OCI-LY3 (cell line): ENCODE measurements around the gene EXOC4.

Experiments used
- H2AFZ ChIP-seq: fragments of 200-600, 300-600 bp; shearing (Covaris generic); 2 replicates; pipeline ENCODE4 v1.6.0; 2014; ENCODE audit warnings: antibody characterized with exemption, low read depth, low read length
- H3K27ac ChIP-seq: fragments of 200-600, 300-600 bp; sonication (generic); 2 replicates; pipeline ENCODE4 v1.5.1; 2014; ENCODE audit warnings: mild to moderate bottlenecking, low read length, moderate library complexity, mixed read lengths
- H3K27me3 ChIP-seq: fragments of 200-600, 300-600 bp; sonication (generic); 2 replicates; pipeline ENCODE4 v1.6.1; 2014; ENCODE audit warnings: low read depth, low read length, mixed read lengths
- H3K36me3 ChIP-seq: fragments of 200-600, 300-600 bp; sonication (generic); replicated peaks from 2 replicates; pipeline ENCODE3; 2014; ENCODE audit warnings: low read depth, low read length, mixed read lengths
- H3K4me1 ChIP-seq: fragments of 300-600, 200-600 bp; sonication (generic); 2 replicates; pipeline ENCODE4 v1.6.1; 2014; ENCODE audit warnings: low read length, mixed read lengths
- H3K4me2 ChIP-seq: fragments of 200-600, 300-600 bp; sonication (generic); 2 replicates; pipeline ENCODE4 v1.6.1; 2014; ENCODE audit warnings: low read length, mixed read lengths
- H3K4me3 ChIP-seq: fragments of 300-600, 200-600 bp; sonication (generic); 2 replicates; pipeline ENCODE4 v1.5.1; 2014; ENCODE audit warnings: antibody characterized with exemption, mild to moderate bottlenecking, low read length, moderate library complexity
- H3K79me2 ChIP-seq: fragments of 300-600, 200-600 bp; shearing (Covaris generic); 2 replicates; pipeline ENCODE4 v1.6.1; 2014; ENCODE audit warnings: mild to moderate bottlenecking, low read length, mixed read lengths
- H3K9ac ChIP-seq: fragments of 300-600, 200-600 bp; shearing (Covaris generic); 2 replicates; pipeline ENCODE4 v1.6.0; 2014; ENCODE audit warnings: mild to moderate bottlenecking, low read length, moderate library complexity
- H3K9me3 ChIP-seq: fragments of 200-600, 300-600 bp; shearing (Covaris generic); 2 replicates; pipeline ENCODE4 v1.6.1; 2014; ENCODE audit warnings: low read length, mixed read lengths; ENCODE audit not compliant: insufficient read depth
- H4K20me1 ChIP-seq: fragments of 200-600, 300-600 bp; sonication (generic); 2 replicates; pipeline ENCODE4 v1.6.1; 2016; ENCODE audit warnings: low read length, mixed read lengths; ENCODE audit not compliant: insufficient read depth
- EZH2phosphoT487 ChIP-seq: fragments of 200-600 bp; shearing (Covaris generic); IDR thresholded peaks from 2 replicates; pipeline ENCODE4 v1.6.1; 2018; ENCODE audit warnings: antibody characterized with exemption, mixed run types, low read depth
- TF ChIP-seq, protein P1 (sequence below): fragments of 200-600, 300-600 bp; sonication (generic); IDR thresholded peaks from 2 replicates; pipeline ENCODE4 v1.5.1; 2014; ENCODE audit warnings: antibody characterized with exemption, low read length, low read depth

EXOC4 gene

DNA sequence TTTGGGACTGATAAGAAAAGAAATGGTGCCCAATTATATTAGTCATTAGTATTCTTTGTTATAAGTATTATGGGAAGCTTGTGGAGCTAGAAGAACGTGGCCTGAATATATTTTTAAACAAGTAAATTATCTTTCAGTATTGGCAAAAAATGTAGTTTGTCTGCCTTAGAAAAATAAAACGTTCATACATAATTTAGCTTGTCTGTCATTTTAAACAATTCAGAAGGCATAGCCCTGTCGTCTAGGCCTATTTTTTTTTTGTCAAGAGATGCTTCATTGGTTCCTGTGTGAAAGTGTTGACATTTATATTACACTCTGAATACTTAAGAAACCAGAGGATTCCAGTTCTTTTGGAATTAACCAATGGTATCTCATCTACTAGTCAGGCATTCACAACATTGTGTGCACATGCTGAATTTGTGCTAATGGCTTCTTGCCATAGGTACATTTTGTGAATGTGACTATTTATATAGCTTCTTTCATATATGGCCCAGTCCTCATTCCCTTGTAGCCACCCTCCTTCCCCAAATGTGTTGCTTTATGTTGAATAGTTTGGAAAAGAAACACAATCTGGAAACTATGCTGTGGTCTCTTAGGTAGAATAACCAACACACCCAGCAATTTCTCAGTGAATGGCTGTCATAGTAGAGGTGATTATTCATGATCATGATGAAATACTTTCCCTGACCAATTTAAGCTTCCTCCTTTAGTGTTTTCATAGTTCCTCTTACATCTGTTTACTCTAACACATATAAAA lies 435.8 kb downstream of the EXOC4 start:
- TF ChIP-seq EZH2phosphoT487: no peak
- TF ChIP-seq, protein P1, sequence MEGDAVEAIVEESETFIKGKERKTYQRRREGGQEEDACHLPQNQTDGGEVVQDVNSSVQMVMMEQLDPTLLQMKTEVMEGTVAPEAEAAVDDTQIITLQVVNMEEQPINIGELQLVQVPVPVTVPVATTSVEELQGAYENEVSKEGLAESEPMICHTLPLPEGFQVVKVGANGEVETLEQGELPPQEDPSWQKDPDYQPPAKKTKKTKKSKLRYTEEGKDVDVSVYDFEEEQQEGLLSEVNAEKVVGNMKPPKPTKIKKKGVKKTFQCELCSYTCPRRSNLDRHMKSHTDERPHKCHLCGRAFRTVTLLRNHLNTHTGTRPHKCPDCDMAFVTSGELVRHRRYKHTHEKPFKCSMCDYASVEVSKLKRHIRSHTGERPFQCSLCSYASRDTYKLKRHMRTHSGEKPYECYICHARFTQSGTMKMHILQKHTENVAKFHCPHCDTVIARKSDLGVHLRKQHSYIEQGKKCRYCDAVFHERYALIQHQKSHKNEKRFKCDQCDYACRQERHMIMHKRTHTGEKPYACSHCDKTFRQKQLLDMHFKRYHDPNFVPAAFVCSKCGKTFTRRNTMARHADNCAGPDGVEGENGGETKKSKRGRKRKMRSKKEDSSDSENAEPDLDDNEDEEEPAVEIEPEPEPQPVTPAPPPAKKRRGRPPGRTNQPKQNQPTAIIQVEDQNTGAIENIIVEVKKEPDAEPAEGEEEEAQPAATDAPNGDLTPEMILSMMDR: no peak
- Histone ChIP-seq H4K20me1 (no peaks in the 10 kb centered on the region), H3K4me2 (peak overlapping the region; percentile 23), H3K79me2 (no peaks in the 10 kb centered on the region), H3K27ac (no peak overlapping the region), H3K9ac (no peak overlapping the region), H3K4me1 (peaks cover 16% of the 10 kb centered on the region), H3K27me3 (no peaks in the 10 kb centered on the region), H3K36me3 (no peaks in the 10 kb centered on the region), H2AFZ (no peak overlapping the region), H3K9me3 (no peaks in the 10 kb centered on the region), H3K4me3 (no peak overlapping the region)

DNA sequence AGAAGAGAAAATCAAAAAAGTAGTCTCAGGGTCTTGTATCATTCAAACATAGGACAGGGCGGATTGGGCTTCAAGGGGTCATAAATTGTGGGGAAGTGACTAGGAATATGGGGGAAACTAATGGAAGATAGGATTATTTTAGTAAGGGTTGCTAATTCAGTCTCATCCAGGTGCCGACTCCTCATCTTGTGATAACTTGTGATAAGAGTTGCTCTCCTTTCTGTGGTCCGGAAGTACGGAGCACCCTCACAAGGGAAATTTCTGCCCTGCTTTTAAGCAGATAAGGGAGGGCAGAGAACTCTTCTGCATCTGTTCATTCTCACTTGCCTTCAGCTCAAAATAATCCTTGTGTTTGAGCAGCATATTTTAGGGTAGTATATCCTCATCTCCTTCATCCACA lies 437.9 kb downstream of the EXOC4 start:
- H2AFZ ChIP-seq: no peak overlapping the region
- no peak overlapping the region for H3K4me3 ChIP-seq
- peaks cover 16% of the 10 kb centered on the region for H3K4me1 ChIP-seq
- H3K27me3 ChIP-seq: no peaks in the 10 kb centered on the region
- H3K27ac ChIP-seq: no peak overlapping the region
- TF ChIP-seq, protein P1: no peak
- TF ChIP-seq EZH2phosphoT487: no peak
- no peaks in the 10 kb centered on the region for H3K36me3 ChIP-seq
- no peaks in the 10 kb centered on the region for H3K9me3 ChIP-seq
- no peaks in the 10 kb centered on the region for H3K79me2 ChIP-seq
- no peak overlapping the region for H3K4me2 ChIP-seq
- H4K20me1 ChIP-seq: no peaks in the 10 kb centered on the region
- H3K9ac ChIP-seq: no peak overlapping the region

GRCh38 chr7:133691727-133692610 lies 439.1 kb downstream of the EXOC4 start:
- no peak overlapping the region for H3K4me2 ChIP-seq
- H3K4me3 ChIP-seq: no peak overlapping the region
- no peak overlapping the region for H3K27ac ChIP-seq

More at GRCh38 chr7:133691727-133692610, 439.1 kb downstream of the EXOC4 start:
- Histone ChIP-seq H4K20me1 (no peaks in the 10 kb centered on the region), H3K79me2 (no peaks in the 10 kb centered on the region), H3K4me1 (peaks cover 16% of the 10 kb centered on the region), H3K36me3 (no peaks in the 10 kb centered on the region), H2AFZ (no peak overlapping the region), H3K9ac (no peak overlapping the region), H3K9me3 (no peaks in the 10 kb centered on the region), H3K27me3 (no peaks in the 10 kb centered on the region)
- no peak for TF ChIP-seq EZH2phosphoT487
- TF ChIP-seq, protein P1: no peak
